Stimulated activated naive CD8-positive, alpha-beta T cell treated with anti-CD3 and anti-CD28 coated beads, Interleukin-15, Interleukin-2, amounts not matched to agents 100 ng/mL and 50 ng/mL, for 24 hours (primary cell): ENCODE data around the gene MTA3.
"Not testable (repeated sequence)": the region's sequence is repeated elsewhere in the genome, so short reads cannot be mapped to it uniquely, and the experiment has no call there.

Experiments used
- H3K27ac Mint-ChIP-seq: one replicate; pipeline ENCODE4 v1.8.0; 2021; ENCODE audit warnings: mild to moderate bottlenecking, mixed read lengths
- H3K27me3 Mint-ChIP-seq: one replicate; pipeline ENCODE4 v1.8.0; 2021; ENCODE audit warnings: mixed read lengths
- H3K36me3 Mint-ChIP-seq: one replicate; pipeline ENCODE4 v1.8.0; 2021; ENCODE audit warnings: low read depth, mixed read lengths
- H3K4me1 Mint-ChIP-seq: one replicate; pipeline ENCODE4 v1.8.0; 2021; ENCODE audit warnings: low read depth, mixed read lengths
- H3K4me3 Mint-ChIP-seq: one replicate; pipeline ENCODE4 v1.8.0; 2021; ENCODE audit warnings: mild to moderate bottlenecking, mixed read lengths
- H3K9me3 Mint-ChIP-seq: one replicate; pipeline ENCODE4 v1.8.0; 2021; ENCODE audit warnings: mixed read lengths

The MTA3 gene

GRCh38 chr2:42581257-42581656, 12.8 kb downstream of the MTA3 start:
- Mint-ChIP-seq H3K4me1 (peaks cover under 1% of the 10 kb centered on the region), H3K4me3 (no peak overlapping the region), H3K27ac (no peak overlapping the region), H3K36me3 (peaks cover 36% of the 10 kb centered on the region), H3K27me3 (no peaks in the 10 kb centered on the region), H3K9me3 (no peaks in the 10 kb centered on the region)

DNA sequence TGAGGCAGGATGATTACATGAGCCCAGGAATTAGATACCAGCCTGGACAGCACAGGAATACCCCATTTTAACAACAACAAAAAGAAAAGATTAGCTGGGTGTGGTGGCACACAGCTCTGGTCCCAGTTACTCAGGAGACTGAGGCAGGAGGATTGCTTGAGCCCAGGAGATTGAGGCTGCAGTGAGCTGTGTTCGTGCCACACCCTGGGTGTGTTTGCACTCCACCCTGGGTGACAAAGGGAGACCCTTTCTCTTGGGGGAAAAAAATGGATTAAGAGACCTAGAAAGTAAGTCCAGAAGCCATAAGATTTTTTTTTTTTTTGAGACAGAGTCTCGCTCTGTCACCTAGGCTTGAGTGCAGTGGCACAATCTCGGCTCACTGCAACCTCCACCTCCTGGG, 16.2 kb downstream of the MTA3 start:
- not testable (repeated sequence) for H3K27ac Mint-ChIP-seq, H3K4me3 Mint-ChIP-seq, H3K27me3 Mint-ChIP-seq, H3K9me3 Mint-ChIP-seq, H3K4me1 Mint-ChIP-seq
- H3K36me3 Mint-ChIP-seq: peaks cover 30% of the 10 kb centered on the region

GRCh38 chr2:42585779-42586178, 17.3 kb downstream of the MTA3 start:
- H3K27me3 Mint-ChIP-seq: no peaks in the 10 kb centered on the region
- H3K27ac Mint-ChIP-seq: no peak overlapping the region
- no peak overlapping the region for H3K4me3 Mint-ChIP-seq
- H3K36me3 Mint-ChIP-seq: peaks cover 27% of the 10 kb centered on the region
- H3K9me3 Mint-ChIP-seq: no peaks in the 10 kb centered on the region
- peaks cover 5% of the 10 kb centered on the region for H3K4me1 Mint-ChIP-seq

DNA sequence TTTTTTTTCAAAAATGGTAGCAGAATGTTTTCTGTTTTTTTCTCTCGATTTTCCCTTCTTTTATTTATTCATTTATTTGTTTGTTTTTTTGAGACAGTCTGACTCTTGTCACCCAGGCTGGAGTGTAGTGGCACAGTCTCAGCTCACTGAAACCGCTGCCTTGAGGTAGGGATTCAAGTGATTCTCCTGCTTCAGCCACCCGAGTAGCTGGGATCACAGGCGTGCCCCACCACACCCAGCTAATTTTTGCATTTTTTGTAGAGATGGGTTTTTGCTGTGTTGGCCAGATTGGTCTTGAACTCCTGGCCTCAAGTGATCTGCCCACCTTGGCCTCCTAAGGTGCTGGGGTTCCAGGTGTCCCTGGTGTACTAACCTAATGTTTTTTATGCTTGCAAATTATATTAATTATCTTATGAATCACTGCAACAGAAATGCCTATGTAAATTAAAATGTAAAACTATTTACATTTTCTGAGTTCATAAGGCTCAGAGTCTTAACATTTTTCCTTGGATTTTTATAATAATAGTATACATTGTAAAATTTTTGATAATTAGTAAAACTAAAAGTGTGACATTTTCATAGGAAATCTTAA, 19.2 kb downstream of the MTA3 start:
- Mint-ChIP-seq H3K27ac (no peak overlapping the region), H3K9me3 (no peaks in the 10 kb centered on the region), H3K27me3 (no peaks in the 10 kb centered on the region), H3K36me3 (peaks cover 22% of the 10 kb centered on the region), H3K4me1 (peaks cover 5% of the 10 kb centered on the region), H3K4me3 (no peak overlapping the region)

DNA sequence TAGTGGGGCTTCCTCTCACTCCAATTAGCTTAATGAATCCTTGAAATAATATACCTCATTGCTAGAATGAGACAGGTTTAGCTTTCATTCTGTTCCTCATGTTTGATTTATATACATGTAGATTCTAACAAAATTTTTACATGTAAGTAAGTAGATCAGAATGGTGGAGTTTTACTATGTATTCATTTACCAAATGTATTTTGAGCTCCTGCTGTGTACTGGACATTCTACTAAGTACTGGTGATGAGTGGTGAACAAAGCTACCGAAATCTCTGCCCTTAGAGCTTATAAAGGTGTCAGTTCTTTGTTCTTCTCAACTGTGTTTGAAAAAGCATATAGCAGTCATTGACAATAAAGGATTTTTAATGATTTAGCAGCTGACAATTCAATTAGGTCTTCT, 19.7 kb downstream of the MTA3 start:
- Mint-ChIP-seq H3K36me3 (peaks cover 17% of the 10 kb centered on the region), H3K4me3 (no peak overlapping the region), H3K27me3 (no peaks in the 10 kb centered on the region), H3K27ac (no peak overlapping the region), H3K9me3 (no peaks in the 10 kb centered on the region), H3K4me1 (peaks cover 5% of the 10 kb centered on the region)

- Mint-ChIP-seq H3K27me3 (no peaks in the 10 kb centered on the region), H3K36me3 (peaks cover 21% of the 10 kb centered on the region), H3K4me1 (peaks cover 5% of the 10 kb centered on the region), H3K9me3 (no peaks in the 10 kb centered on the region), H3K4me3 (no peak overlapping the region), H3K27ac (no peak overlapping the region)
Observed at GRCh38 chr2:42590176-42590575, 21.7 kb downstream of the MTA3 start.

- no peak overlapping the region for H3K27ac Mint-ChIP-seq
- H3K27me3 Mint-ChIP-seq: no peaks in the 10 kb centered on the region
- peaks cover 10% of the 10 kb centered on the region for H3K4me1 Mint-ChIP-seq
- H3K9me3 Mint-ChIP-seq: no peaks in the 10 kb centered on the region
- H3K4me3 Mint-ChIP-seq: no peak overlapping the region
- peaks cover 19% of the 10 kb centered on the region for H3K36me3 Mint-ChIP-seq
Observed at GRCh38 chr2:42593282-42593681, 24.9 kb downstream of the MTA3 start.

GRCh38 chr2:42598656-42599055, 30.2 kb downstream of the MTA3 start:
- no peak overlapping the region for H3K4me3 Mint-ChIP-seq
- H3K27ac Mint-ChIP-seq: no peak overlapping the region
- H3K9me3 Mint-ChIP-seq: no peaks in the 10 kb centered on the region
- H3K27me3 Mint-ChIP-seq: no peaks in the 10 kb centered on the region
- peaks cover 34% of the 10 kb centered on the region for H3K4me1 Mint-ChIP-seq
- H3K36me3 Mint-ChIP-seq: peaks cover 6% of the 10 kb centered on the region

DNA sequence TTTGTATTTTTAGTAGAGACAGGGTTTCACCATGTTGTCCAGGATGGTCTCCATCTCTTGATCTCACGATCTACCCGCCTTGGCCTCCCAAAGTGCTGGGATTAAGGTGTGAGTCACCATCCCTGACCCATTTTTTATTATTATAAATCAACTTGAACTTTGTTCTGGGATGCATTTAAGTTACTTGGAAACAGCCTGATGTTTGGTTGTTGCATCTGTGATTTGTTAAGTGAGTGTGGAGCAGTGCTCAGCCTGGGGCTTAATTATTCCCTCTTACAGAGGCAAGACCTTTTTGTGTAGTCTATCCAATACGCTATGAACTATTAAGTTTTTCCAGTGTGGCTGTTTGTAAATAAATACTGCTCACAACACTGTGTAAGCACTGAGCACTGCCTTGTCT, 32.6 kb downstream of the MTA3 start:
- Mint-ChIP-seq H3K27me3 (no peaks in the 10 kb centered on the region), H3K4me1 (peaks cover 29% of the 10 kb centered on the region), H3K9me3 (no peaks in the 10 kb centered on the region), H3K27ac (no peak overlapping the region), H3K36me3 (no peaks in the 10 kb centered on the region), H3K4me3 (no peak overlapping the region)

GRCh38 chr2:42602218-42602875, 33.9 kb downstream of the MTA3 start:
- H3K4me3 Mint-ChIP-seq: no peak overlapping the region
- H3K27me3 Mint-ChIP-seq: no peaks in the 10 kb centered on the region
- H3K4me1 Mint-ChIP-seq: peaks cover 29% of the 10 kb centered on the region
- H3K9me3 Mint-ChIP-seq: no peaks in the 10 kb centered on the region
- H3K27ac Mint-ChIP-seq: no peak overlapping the region
- H3K36me3 Mint-ChIP-seq: no peaks in the 10 kb centered on the region

DNA sequence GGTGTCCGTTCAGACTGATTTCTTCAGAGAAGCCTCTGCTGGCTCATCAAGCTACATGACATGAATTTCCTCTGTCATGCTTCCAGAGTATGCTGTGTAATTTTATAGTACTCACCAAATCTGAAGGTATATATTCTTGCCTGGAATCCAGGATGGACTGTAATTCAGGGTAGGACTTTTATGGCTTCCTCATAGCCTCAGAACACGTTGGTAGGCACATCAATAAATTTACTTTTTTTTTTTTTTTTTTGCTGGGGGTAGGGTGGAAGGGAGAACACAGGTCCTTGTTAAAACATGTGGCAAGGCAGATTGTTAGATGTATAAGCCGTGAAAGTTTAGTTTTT, 34.4 kb downstream of the MTA3 start:
- H3K9me3 Mint-ChIP-seq: no peaks in the 10 kb centered on the region
- peaks cover 29% of the 10 kb centered on the region for H3K4me1 Mint-ChIP-seq
- H3K4me3 Mint-ChIP-seq: no peak overlapping the region
- no peaks in the 10 kb centered on the region for H3K36me3 Mint-ChIP-seq
- H3K27ac Mint-ChIP-seq: no peak overlapping the region
- H3K27me3 Mint-ChIP-seq: no peaks in the 10 kb centered on the region

DNA sequence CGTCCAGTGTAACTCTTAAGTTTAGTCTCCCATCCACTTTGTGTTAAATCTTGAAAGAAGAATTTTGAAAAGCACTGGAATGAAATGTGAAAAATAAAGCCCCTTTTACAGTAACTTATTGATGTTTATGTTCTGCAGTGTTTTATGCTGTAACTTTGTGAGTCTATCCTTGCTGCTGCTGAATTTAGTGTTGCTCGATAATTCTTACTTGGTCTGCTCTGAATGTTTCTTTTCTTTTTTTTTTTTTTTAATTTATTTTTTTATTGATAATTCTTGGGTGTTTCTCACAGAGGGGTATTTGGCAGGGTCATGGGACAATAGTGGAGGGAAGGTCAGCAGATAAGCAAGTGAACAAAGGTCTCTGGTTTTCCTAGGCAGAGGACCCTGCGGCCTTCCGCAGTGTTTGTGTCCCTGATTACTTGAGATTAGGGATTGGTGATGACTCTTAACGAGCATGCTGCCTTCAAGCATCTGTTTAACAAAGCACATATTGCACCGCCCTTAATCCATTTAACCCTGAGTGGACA, 36.0 kb downstream of the MTA3 start:
- H3K27ac Mint-ChIP-seq, H3K27me3 Mint-ChIP-seq, H3K9me3 Mint-ChIP-seq, H3K36me3 Mint-ChIP-seq, H3K4me3 Mint-ChIP-seq: not testable (repeated sequence)
- H3K4me1 Mint-ChIP-seq: peaks cover 25% of the 10 kb centered on the region

DNA sequence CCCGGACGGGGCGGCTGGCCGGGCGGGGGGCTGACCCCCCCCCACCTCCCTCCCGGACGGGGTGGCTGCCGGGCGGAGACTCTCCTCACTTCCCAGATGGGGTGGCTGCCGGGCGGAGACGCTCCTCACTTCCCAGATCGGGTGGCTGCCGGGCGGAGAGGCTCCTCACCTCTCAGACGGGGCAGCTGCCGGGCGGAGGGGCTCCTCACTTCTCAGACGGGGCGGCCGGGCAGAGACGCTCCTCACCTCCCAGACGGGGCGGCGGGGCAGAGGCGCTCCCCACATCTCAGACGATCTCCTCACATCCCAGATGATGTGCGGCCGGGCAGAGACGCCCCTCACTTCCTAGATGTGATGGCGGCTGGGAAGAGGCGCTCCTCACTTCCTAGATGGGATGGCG, 37.7 kb downstream of the MTA3 start:
- peaks cover 17% of the 10 kb centered on the region for H3K36me3 Mint-ChIP-seq
- not testable (repeated sequence) for H3K4me3 Mint-ChIP-seq, H3K27ac Mint-ChIP-seq, H3K9me3 Mint-ChIP-seq, H3K27me3 Mint-ChIP-seq
- H3K4me1 Mint-ChIP-seq: peaks cover 14% of the 10 kb centered on the region

- peaks cover 5% of the 10 kb centered on the region for H3K4me1 Mint-ChIP-seq
- H3K4me3 Mint-ChIP-seq: no peak overlapping the region
- H3K9me3 Mint-ChIP-seq: no peaks in the 10 kb centered on the region
- H3K27ac Mint-ChIP-seq: no peak overlapping the region
- peaks cover 25% of the 10 kb centered on the region for H3K36me3 Mint-ChIP-seq
- no peaks in the 10 kb centered on the region for H3K27me3 Mint-ChIP-seq
Observed at GRCh38 chr2:42607101-42607637, 38.7 kb downstream of the MTA3 start.

GRCh38 chr2:42613281-42614064, 45.0 kb downstream of the MTA3 start:
- Mint-ChIP-seq H3K27ac (no peak overlapping the region), H3K9me3 (no peaks in the 10 kb centered on the region), H3K4me3 (no peak overlapping the region), H3K36me3 (peaks cover 25% of the 10 kb centered on the region), H3K4me1 (peaks cover 1% of the 10 kb centered on the region), H3K27me3 (no peaks in the 10 kb centered on the region)
